ENCODE measurements around the gene ZBED1. TPM values are rescaled to one million over a fixed set of nuclear protein-coding genes. Genes with fewer than 3 reads are reported as not detected.
A peak's percentile ranks its signal among the peaks of the same experiment; 100 is the strongest.

The ZBED1 gene
- total and polyA plus RNA-seq, 2 experiments from 2014 or later, result 16.1 to 43.8 TPM

DNA sequence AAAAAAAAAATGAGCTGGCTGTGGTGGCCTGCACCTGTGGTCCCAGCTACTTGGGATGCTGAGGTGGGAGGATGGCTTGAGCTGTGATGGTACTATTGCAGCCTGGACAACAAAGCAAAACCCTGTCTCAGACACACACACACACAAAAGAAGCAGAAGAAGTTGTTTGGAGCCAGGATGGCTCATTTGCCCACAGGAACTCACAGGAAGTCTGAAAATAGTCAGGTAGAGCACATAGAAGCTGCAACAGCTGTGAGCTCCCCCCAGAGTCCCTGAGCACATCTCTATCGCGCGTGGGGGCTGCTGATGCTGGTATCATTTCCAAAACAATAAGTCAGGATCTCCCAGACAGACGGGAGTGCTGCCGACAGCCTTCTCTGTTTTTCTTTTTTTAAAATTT, 13.4 kb upstream of the ZBED1 start:
- Mint-ChIP-seq H3K9me3 (no peaks in the 10 kb centered on the region; the same call in 2 of the 3 replicates), H3K4me1 (peaks cover 4% of the 10 kb centered on the region), H3K27me3 (ENCODE audit: insufficient read depth, low read depth, poor library complexity) (peaks cover 5% of the 10 kb centered on the region), H3K4me3 (no peak overlapping the region), H3K27ac (no peak overlapping the region), H3K36me3 (ENCODE audit: low read depth) (no peaks in the 10 kb centered on the region)
- DNase-seq (ENCODE audit: low spot score) (no peak), ATAC-seq (no peak)
- Histone ChIP-seq H3K27me3 (ENCODE audit: insufficient read depth) (no peaks in the 10 kb centered on the region), H3F3A (replicated peaks; ENCODE audit: low read depth) (no peaks in the 10 kb centered on the region; the same call in 1 of the 2 replicates), H3K79me2 (replicated peaks; ENCODE audit: insufficient read depth) (no peaks in the 10 kb centered on the region), H3K36me3 (ENCODE audit: insufficient read depth) (no peaks in the 10 kb centered on the region), H3K4me3 (no peak overlapping the region), H2AFZ (peak overlapping the region; percentile 63; the same call in 1 of the 2 replicates), H3K4me1 (ENCODE audit: insufficient read depth) (no peaks in the 10 kb centered on the region; the same call in 1 of the 2 replicates), H3K9me2 (ENCODE audit: insufficient read depth) (no peaks in the 10 kb centered on the region), H3K27ac (ENCODE audit: low read depth) (no peak overlapping the region), H3K4me2 (no peak overlapping the region), H4K20me1 (replicated peaks; ENCODE audit: insufficient read depth) (no peaks in the 10 kb centered on the region)
- TF ChIP-seq POLR2AphosphoS5 (IDR thresholded peaks at IDR 0.05; ENCODE audit: low read depth), result no peak
- TF ChIP-seq, protein P1, sequence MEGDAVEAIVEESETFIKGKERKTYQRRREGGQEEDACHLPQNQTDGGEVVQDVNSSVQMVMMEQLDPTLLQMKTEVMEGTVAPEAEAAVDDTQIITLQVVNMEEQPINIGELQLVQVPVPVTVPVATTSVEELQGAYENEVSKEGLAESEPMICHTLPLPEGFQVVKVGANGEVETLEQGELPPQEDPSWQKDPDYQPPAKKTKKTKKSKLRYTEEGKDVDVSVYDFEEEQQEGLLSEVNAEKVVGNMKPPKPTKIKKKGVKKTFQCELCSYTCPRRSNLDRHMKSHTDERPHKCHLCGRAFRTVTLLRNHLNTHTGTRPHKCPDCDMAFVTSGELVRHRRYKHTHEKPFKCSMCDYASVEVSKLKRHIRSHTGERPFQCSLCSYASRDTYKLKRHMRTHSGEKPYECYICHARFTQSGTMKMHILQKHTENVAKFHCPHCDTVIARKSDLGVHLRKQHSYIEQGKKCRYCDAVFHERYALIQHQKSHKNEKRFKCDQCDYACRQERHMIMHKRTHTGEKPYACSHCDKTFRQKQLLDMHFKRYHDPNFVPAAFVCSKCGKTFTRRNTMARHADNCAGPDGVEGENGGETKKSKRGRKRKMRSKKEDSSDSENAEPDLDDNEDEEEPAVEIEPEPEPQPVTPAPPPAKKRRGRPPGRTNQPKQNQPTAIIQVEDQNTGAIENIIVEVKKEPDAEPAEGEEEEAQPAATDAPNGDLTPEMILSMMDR (conservative IDR thresholded peaks at IDR 0.05; ENCODE audit: low read depth in 2 of 2), result no peak
- no peak for TF ChIP-seq JUNB (IDR thresholded peaks at IDR 0.05; ENCODE audit: unreplicated experiment)
- no peak for TF ChIP-seq EZH2phosphoT487 (IDR thresholded peaks at IDR 0.05; ENCODE audit: unreplicated experiment)
- no peak for TF ChIP-seq NANOG (IDR thresholded peaks at IDR 0.05; ENCODE audit: borderline replicate concordance)
- no peak for TF ChIP-seq CREB1 (CRISPR knock-in tag; IDR thresholded peaks at IDR 0.05; ENCODE audit: low read depth)
- TF ChIP-seq STAT1 (IDR thresholded peaks at IDR 0.05; ENCODE audit: unreplicated experiment), result no peak
- TF ChIP-seq, protein P2, sequence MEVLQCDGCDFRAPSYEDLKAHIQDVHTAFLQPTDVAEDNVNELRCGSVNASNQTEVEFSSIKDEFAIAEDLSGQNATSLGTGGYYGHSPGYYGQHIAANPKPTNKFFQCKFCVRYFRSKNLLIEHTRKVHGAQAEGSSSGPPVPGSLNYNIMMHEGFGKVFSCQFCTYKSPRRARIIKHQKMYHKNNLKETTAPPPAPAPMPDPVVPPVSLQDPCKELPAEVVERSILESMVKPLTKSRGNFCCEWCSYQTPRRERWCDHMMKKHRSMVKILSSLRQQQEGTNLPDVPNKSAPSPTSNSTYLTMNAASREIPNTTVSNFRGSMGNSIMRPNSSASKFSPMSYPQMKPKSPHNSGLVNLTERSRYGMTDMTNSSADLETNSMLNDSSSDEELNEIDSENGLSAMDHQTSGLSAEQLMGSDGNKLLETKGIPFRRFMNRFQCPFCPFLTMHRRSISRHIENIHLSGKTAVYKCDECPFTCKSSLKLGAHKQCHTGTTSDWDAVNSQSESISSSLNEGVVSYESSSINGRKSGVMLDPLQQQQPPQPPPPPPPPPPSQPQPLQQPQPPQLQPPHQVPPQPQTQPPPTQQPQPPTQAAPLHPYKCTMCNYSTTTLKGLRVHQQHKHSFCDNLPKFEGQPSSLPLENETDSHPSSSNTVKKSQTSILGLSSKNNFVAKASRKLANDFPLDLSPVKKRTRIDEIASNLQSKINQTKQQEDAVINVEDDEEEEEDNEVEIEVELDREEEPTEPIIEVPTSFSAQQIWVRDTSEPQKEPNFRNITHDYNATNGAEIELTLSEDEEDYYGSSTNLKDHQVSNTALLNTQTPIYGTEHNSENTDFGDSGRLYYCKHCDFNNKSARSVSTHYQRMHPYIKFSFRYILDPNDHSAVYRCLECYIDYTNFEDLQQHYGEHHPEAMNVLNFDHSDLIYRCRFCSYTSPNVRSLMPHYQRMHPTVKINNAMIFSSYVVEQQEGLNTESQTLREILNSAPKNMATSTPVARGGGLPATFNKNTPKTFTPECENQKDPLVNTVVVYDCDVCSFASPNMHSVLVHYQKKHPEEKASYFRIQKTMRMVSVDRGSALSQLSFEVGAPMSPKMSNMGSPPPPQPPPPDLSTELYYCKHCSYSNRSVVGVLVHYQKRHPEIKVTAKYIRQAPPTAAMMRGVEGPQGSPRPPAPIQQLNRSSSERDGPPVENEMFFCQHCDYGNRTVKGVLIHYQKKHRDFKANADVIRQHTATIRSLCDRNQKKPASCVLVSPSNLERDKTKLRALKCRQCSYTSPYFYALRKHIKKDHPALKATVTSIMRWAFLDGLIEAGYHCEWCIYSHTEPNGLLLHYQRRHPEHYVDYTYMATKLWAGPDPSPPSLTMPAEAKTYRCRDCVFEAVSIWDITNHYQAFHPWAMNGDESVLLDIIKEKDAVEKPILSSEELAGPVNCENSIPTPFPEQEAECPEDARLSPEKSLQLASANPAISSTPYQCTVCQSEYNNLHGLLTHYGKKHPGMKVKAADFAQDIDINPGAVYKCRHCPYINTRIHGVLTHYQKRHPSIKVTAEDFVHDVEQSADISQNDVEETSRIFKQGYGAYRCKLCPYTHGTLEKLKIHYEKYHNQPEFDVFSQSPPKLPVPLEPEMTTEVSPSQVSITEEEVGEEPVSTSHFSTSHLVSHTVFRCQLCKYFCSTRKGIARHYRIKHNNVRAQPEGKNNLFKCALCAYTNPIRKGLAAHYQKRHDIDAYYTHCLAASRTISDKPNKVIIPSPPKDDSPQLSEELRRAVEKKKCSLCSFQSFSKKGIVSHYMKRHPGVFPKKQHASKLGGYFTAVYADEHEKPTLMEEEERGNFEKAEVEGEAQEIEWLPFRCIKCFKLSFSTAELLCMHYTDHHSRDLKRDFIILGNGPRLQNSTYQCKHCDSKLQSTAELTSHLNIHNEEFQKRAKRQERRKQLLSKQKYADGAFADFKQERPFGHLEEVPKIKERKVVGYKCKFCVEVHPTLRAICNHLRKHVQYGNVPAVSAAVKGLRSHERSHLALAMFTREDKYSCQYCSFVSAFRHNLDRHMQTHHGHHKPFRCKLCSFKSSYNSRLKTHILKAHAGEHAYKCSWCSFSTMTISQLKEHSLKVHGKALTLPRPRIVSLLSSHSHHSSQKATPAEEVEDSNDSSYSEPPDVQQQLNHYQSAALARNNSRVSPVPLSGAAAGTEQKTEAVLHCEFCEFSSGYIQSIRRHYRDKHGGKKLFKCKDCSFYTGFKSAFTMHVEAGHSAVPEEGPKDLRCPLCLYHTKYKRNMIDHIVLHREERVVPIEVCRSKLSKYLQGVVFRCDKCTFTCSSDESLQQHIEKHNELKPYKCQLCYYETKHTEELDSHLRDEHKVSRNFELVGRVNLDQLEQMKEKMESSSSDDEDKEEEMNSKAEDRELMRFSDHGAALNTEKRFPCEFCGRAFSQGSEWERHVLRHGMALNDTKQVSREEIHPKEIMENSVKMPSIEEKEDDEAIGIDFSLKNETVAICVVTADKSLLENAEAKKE (CRISPR knock-in tag; IDR thresholded peaks at IDR 0.05), result no peak
- TF ChIP-seq, protein P3, sequence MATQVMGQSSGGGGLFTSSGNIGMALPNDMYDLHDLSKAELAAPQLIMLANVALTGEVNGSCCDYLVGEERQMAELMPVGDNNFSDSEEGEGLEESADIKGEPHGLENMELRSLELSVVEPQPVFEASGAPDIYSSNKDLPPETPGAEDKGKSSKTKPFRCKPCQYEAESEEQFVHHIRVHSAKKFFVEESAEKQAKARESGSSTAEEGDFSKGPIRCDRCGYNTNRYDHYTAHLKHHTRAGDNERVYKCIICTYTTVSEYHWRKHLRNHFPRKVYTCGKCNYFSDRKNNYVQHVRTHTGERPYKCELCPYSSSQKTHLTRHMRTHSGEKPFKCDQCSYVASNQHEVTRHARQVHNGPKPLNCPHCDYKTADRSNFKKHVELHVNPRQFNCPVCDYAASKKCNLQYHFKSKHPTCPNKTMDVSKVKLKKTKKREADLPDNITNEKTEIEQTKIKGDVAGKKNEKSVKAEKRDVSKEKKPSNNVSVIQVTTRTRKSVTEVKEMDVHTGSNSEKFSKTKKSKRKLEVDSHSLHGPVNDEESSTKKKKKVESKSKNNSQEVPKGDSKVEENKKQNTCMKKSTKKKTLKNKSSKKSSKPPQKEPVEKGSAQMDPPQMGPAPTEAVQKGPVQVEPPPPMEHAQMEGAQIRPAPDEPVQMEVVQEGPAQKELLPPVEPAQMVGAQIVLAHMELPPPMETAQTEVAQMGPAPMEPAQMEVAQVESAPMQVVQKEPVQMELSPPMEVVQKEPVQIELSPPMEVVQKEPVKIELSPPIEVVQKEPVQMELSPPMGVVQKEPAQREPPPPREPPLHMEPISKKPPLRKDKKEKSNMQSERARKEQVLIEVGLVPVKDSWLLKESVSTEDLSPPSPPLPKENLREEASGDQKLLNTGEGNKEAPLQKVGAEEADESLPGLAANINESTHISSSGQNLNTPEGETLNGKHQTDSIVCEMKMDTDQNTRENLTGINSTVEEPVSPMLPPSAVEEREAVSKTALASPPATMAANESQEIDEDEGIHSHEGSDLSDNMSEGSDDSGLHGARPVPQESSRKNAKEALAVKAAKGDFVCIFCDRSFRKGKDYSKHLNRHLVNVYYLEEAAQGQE (IDR thresholded peaks at IDR 0.05; ENCODE audit: unreplicated experiment), result no peak

All from GM23338 (cell line).